ENCODE results near the gene NCS1. TPM values are rescaled to one million over a fixed set of nuclear protein-coding genes. Genes with fewer than 3 reads are reported as not detected.
"Not testable (repeated sequence)": the region's sequence is repeated elsewhere in the genome, so short reads cannot be mapped to it uniquely, and the experiment has no call there.

NCS1 gene
- polyA plus RNA-seq, 3 donors = not detected

DNA sequence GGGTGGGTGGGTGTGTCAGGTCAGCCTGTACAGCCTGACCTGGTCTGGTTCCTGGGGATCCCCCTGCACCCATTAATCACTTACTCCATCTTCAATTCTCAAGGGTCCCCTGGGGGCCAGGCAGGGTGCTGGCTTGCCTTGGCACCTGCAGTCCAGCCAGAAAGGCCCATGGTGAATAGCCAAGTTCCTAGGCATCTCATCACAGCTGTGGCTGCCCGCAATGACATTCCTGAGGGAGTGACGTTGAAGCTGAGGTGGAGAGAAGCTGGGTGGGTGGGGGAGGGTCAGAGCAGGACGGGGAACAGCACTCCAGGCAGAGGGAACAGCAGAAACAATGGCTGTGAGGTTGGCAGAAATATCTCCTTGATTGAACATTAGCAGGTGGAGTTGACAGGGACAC is 103.9 kb downstream of the NCS1 start:
- Mint-ChIP-seq H3K27me3 (ENCODE audit: low read depth in 3 of 3) (peaks cover 9 to 29% (median 16%) of the 10 kb centered on the region in 3 donors), H3K4me1 (no peaks in the 10 kb centered on the region), H3K9me3 (no peaks in the 10 kb centered on the region), H3K27ac (no peak overlapping the region), H3K4me3 (no peak overlapping the region), H3K36me3 (no peaks in the 10 kb centered on the region)
- Histone ChIP-seq H3K4me2 (replicated peaks; ENCODE audit: extremely low read depth, low read length, poor library complexity, severe bottlenecking) (no peak overlapping the region), H4K20me1 (ENCODE audit: insufficient read depth, low read length) (no peaks in the 10 kb centered on the region), H3K27me3 (ENCODE audit: control insufficient read depth in 2 of 2, insufficient read depth in 2 of 2, low read length in 2 of 2) (no peaks in the 10 kb centered on the region), H3K9me3 (replicated peaks in 1 of 2; ENCODE audit: control insufficient read depth in 1 of 2, insufficient read depth in 1 of 2, low read length in 2 of 2) (no peaks in the 10 kb centered on the region), H3K4me1 (ENCODE audit: control insufficient read depth in 1 of 2, insufficient read depth in 2 of 2, low read length in 2 of 2) (no peaks in the 10 kb centered on the region), H2AFZ (ENCODE audit: insufficient read depth, low read depth, low read length, poor library complexity, severe bottlenecking) (no peak overlapping the region), H3K79me2 (ENCODE audit: insufficient read depth, low read length) (no peaks in the 10 kb centered on the region), H3K27ac (ENCODE audit: low read depth in 1 of 2, low read length in 2 of 2) (no peak overlapping the region), H3K36me3 (replicated peaks in 1 of 2; ENCODE audit: control insufficient read depth in 1 of 2, insufficient read depth in 2 of 2, low read length in 2 of 2) (no peaks in the 10 kb centered on the region), H3K9ac (ENCODE audit: insufficient read depth, low read length, poor library complexity, severe bottlenecking) (no peak overlapping the region), H3K4me3 (replicated peaks in 1 of 3; ENCODE audit: low read depth in 2 of 3, low read length in 3 of 3) (no peak overlapping the region)
- intact Hi-C loops (cut with micrococcal nuclease) = no loop called here
- no peak for DNase-seq
- WGBS (ENCODE audit: insufficient coverage) = 86% methylated on average over 3 of the region's 3 CpGs
- TF ChIP-seq, protein P1, sequence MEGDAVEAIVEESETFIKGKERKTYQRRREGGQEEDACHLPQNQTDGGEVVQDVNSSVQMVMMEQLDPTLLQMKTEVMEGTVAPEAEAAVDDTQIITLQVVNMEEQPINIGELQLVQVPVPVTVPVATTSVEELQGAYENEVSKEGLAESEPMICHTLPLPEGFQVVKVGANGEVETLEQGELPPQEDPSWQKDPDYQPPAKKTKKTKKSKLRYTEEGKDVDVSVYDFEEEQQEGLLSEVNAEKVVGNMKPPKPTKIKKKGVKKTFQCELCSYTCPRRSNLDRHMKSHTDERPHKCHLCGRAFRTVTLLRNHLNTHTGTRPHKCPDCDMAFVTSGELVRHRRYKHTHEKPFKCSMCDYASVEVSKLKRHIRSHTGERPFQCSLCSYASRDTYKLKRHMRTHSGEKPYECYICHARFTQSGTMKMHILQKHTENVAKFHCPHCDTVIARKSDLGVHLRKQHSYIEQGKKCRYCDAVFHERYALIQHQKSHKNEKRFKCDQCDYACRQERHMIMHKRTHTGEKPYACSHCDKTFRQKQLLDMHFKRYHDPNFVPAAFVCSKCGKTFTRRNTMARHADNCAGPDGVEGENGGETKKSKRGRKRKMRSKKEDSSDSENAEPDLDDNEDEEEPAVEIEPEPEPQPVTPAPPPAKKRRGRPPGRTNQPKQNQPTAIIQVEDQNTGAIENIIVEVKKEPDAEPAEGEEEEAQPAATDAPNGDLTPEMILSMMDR (IDR thresholded peaks at IDR 0.05) = no peak

DNA sequence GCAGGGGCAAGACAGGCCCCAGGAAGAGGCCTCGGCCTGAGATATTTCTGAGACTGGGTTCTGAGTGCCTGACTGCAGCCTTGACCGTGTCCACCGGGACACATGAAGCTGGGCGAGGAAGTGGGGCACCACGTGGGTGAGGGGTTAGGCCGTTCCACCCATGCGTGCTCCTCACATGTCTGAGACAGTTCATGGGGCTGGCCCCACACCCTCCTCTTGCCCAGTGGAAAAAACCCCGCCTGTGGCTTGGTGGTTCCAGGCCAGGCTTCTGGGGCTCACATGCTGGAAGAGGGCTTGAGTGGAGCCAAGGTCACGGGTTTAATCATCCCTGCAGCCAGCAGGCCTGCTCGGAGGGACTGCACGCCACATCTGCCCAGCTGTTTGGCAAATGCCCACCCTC is 104.8 kb downstream of the NCS1 start:
- Histone ChIP-seq H3K9me3 (replicated peaks in 1 of 2; ENCODE audit: control insufficient read depth in 1 of 2, insufficient read depth in 1 of 2, low read length in 2 of 2) (no peaks in the 10 kb centered on the region), H3K79me2 (ENCODE audit: insufficient read depth, low read length) (no peaks in the 10 kb centered on the region), H3K9ac (ENCODE audit: insufficient read depth, low read length, poor library complexity, severe bottlenecking) (no peak overlapping the region), H3K4me3 (replicated peaks in 1 of 3; ENCODE audit: low read depth in 2 of 3, low read length in 3 of 3) (no peak overlapping the region), H2AFZ (ENCODE audit: insufficient read depth, low read depth, low read length, poor library complexity, severe bottlenecking) (no peak overlapping the region), H4K20me1 (ENCODE audit: insufficient read depth, low read length) (no peaks in the 10 kb centered on the region), H3K36me3 (replicated peaks in 1 of 2; ENCODE audit: control insufficient read depth in 1 of 2, insufficient read depth in 2 of 2, low read length in 2 of 2) (no peaks in the 10 kb centered on the region), H3K4me2 (replicated peaks; ENCODE audit: extremely low read depth, low read length, poor library complexity, severe bottlenecking) (no peak overlapping the region), H3K4me1 (ENCODE audit: control insufficient read depth in 1 of 2, insufficient read depth in 2 of 2, low read length in 2 of 2) (no peaks in the 10 kb centered on the region), H3K27me3 (ENCODE audit: control insufficient read depth in 2 of 2, insufficient read depth in 2 of 2, low read length in 2 of 2) (no peaks in the 10 kb centered on the region), H3K27ac (ENCODE audit: low read depth in 1 of 2, low read length in 2 of 2) (no peak overlapping the region)
- Mint-ChIP-seq H3K27me3 (ENCODE audit: low read depth in 3 of 3) (peaks cover 9 to 25% (median 16%) of the 10 kb centered on the region in 3 donors), H3K4me1 (no peaks in the 10 kb centered on the region), H3K9me3 (no peaks in the 10 kb centered on the region), H3K27ac (no peak overlapping the region), H3K4me3 (no peak overlapping the region), H3K36me3 (no peaks in the 10 kb centered on the region)
- intact Hi-C loops (cut with micrococcal nuclease) = no loop called here
- 98% methylated on average over 9 of the region's 11 CpGs for WGBS (ENCODE audit: insufficient coverage)
- TF ChIP-seq, protein P1 (IDR thresholded peaks at IDR 0.05) = no peak
- no peak for DNase-seq

DNA sequence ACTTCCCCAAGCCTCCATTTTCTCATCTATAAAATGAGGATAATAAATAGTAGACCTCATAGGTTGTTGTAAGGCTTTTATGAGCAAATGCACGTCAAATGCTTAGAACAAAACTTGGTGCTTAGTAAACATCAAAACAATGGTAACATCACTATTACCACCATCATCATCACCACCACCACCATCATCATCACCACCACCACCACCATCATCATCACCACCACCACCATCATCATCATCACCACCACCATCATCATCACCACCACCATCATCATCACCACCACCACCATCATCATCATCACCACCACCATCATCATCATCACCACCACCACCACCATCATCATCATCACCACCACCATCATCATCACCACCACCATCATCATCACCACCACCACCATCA is 105.3 kb downstream of the NCS1 start:
- no CpG with 5 or more reads among the region's 1 CpG for WGBS (ENCODE audit: insufficient coverage)
- H3K9me3 ChIP-seq (replicated peaks in 1 of 2; ENCODE audit: control insufficient read depth in 1 of 2, insufficient read depth in 1 of 2, low read length in 2 of 2); H3K4me3 ChIP-seq (replicated peaks in 1 of 3; ENCODE audit: low read depth in 2 of 3, low read length in 3 of 3); H3K36me3 Mint-ChIP-seq; intact Hi-C loops (cut with micrococcal nuclease); H2AFZ ChIP-seq (ENCODE audit: insufficient read depth, low read depth, low read length, poor library complexity, severe bottlenecking); H3K4me1 ChIP-seq (ENCODE audit: control insufficient read depth in 1 of 2, insufficient read depth in 2 of 2, low read length in 2 of 2); H3K4me1 Mint-ChIP-seq; H3K4me3 Mint-ChIP-seq; H3K4me2 ChIP-seq (replicated peaks; ENCODE audit: extremely low read depth, low read length, poor library complexity, severe bottlenecking); H3K27me3 ChIP-seq (ENCODE audit: control insufficient read depth in 2 of 2, insufficient read depth in 2 of 2, low read length in 2 of 2); H3K27ac ChIP-seq (ENCODE audit: low read depth in 1 of 2, low read length in 2 of 2); H4K20me1 ChIP-seq (ENCODE audit: insufficient read depth, low read length); H3K79me2 ChIP-seq (ENCODE audit: insufficient read depth, low read length); H3K36me3 ChIP-seq (replicated peaks in 1 of 2; ENCODE audit: control insufficient read depth in 1 of 2, insufficient read depth in 2 of 2, low read length in 2 of 2); DNase-seq; H3K9me3 Mint-ChIP-seq; H3K27ac Mint-ChIP-seq; H3K9ac ChIP-seq (ENCODE audit: insufficient read depth, low read length, poor library complexity, severe bottlenecking): not testable (repeated sequence)
- peaks cover 9 to 26% (median 16%) of the 10 kb centered on the region in 3 donors for H3K27me3 Mint-ChIP-seq (ENCODE audit: low read depth in 3 of 3)
